Midbrain (tissue), 1 donor: ENCODE results near the gene COTL1.

Experiments used
- DNase-seq: peaks from one replicate; lab custom pipeline; 2025; lab: John Stamatoyannopoulos, UW

COTL1 gene

GRCh38 chr16:84596161-84596560 lies 21.7 kb downstream of the COTL1 start:
- DNase-seq, result no peak

GRCh38 chr16:84595052-84595481 lies 22.8 kb downstream of the COTL1 start:
- no peak for DNase-seq

- DNase-seq, result no peak
Measured at GRCh38 chr16:84594725-84595038, 23.2 kb downstream of the COTL1 start.

GRCh38 chr16:84593825-84594724 lies 23.8 kb downstream of the COTL1 start:
- peak; percentile 76 for DNase-seq

GRCh38 chr16:84592718-84593117 lies 25.2 kb downstream of the COTL1 start:
- no peak for DNase-seq

- no peak for DNase-seq
Measured at GRCh38 chr16:84589975-84590719, 27.7 kb downstream of the COTL1 start.

- no peak for DNase-seq
Measured at GRCh38 chr16:84588991-84589390, 28.9 kb downstream of the COTL1 start.

- peak; percentile 78 for DNase-seq
Measured at GRCh38 chr16:84585886-84586285, 32.0 kb downstream of the COTL1 start.

GRCh38 chr16:84585467-84585866 lies 32.4 kb downstream of the COTL1 start:
- DNase-seq, result no peak

- no peak for DNase-seq
Measured at GRCh38 chr16:84584678-84585077, 33.2 kb downstream of the COTL1 start.

GRCh38 chr16:84583995-84584394 lies 33.9 kb downstream of the COTL1 start:
- peak; percentile 60 for DNase-seq

- DNase-seq, result no peak
Measured at GRCh38 chr16:84582958-84583516, 34.8 kb downstream of the COTL1 start.

GRCh38 chr16:84581158-84581557 lies 36.7 kb downstream of the COTL1 start:
- DNase-seq, result no peak

GRCh38 chr16:84579936-84580335 lies 37.9 kb downstream of the COTL1 start:
- DNase-seq, result no peak

- DNase-seq, result no peak
Measured at GRCh38 chr16:84578538-84579126, 39.2 kb downstream of the COTL1 start.

GRCh38 chr16:84577034-84577803 lies 40.7 kb downstream of the COTL1 start:
- DNase-seq, result no peak

GRCh38 chr16:84575914-84576313 lies 42.0 kb downstream of the COTL1 start:
- DNase-seq, result no peak

- DNase-seq, result peak; percentile 68
Measured at GRCh38 chr16:84574191-84574590, 43.7 kb downstream of the COTL1 start.

GRCh38 chr16:84572096-84572495 lies 45.8 kb downstream of the COTL1 start:
- no peak for DNase-seq

GRCh38 chr16:84571506-84571905 lies 46.4 kb downstream of the COTL1 start:
- DNase-seq, result no peak

GRCh38 chr16:84570739-84571403 lies 47.0 kb downstream of the COTL1 start:
- no peak for DNase-seq
